Endothelial cell of umbilical vein (primary cell): ENCODE data around the gene ACAT1.

Experiments
- CTCF ChIP-seq, 2 donors: IDR thresholded peaks; 1 replicate in 1 of 2; 2 replicates in 1 of 2; pipeline ENCODE4 v1.5.1; 2011; ENCODE audit warnings: low read length in 2 of 2, mild to moderate bottlenecking in 2 of 2, moderate library complexity in 2 of 2, control low read depth in 1 of 2, inconsistent platforms in 1 of 2, low read depth in 1 of 2; ENCODE audit not compliant: insufficient read depth in 1 of 2; ENCODE audit errors: extremely low read depth in 1 of 2
- EZH2 ChIP-seq: IDR thresholded peaks from 2 replicates; pipeline ENCODE4 v1.6.1; 2012; ENCODE audit warnings: borderline replicate concordance, low read depth, mild to moderate bottlenecking, moderate library complexity, low read length, inconsistent platforms; ENCODE audit not compliant: severe bottlenecking
- FOS ChIP-seq: IDR thresholded peaks from 2 replicates; pipeline ENCODE4 v1.6.1; 2011; ENCODE audit warnings: mild to moderate bottlenecking, low read length, moderate library complexity, borderline replicate concordance; ENCODE audit not compliant: insufficient read depth
- GATA2 ChIP-seq: IDR thresholded peaks from 2 replicates; pipeline ENCODE4 v1.7.0; 2011; ENCODE audit warnings: low read depth, mild to moderate bottlenecking, moderate library complexity, mixed read lengths, low read length; ENCODE audit not compliant: insufficient read length, insufficient read depth
- JUN ChIP-seq: IDR thresholded peaks from 2 replicates; pipeline ENCODE4 v1.6.1; 2011; ENCODE audit warnings: borderline replicate concordance, low read depth; ENCODE audit not compliant: insufficient read length, insufficient read depth
- MAX ChIP-seq: IDR thresholded peaks from 2 replicates; pipeline ENCODE4 v1.6.1; 2011; ENCODE audit not compliant: insufficient read depth, insufficient read length
- MYC ChIP-seq: IDR thresholded peaks from one replicate; pipeline ENCODE4 v1.6.1; 2011; ENCODE audit warnings: mild to moderate bottlenecking, low read depth, low read length
- POLR2A ChIP-seq: IDR thresholded peaks from 2 replicates; pipeline ENCODE4 v1.6.1; 2012; ENCODE audit warnings: low read depth, mild to moderate bottlenecking, control low read depth, low read length
- POLR2AphosphoS5 ChIP-seq: IDR thresholded peaks from 2 replicates; pipeline ENCODE4 v1.6.1; 2012; ENCODE audit warnings: low read depth, mild to moderate bottlenecking, control low read depth, low read length, moderate library complexity; ENCODE audit not compliant: insufficient read depth

GRCh38 chr11:108084811-108085210, 36.6 kb upstream of the ACAT1 start:
- TF ChIP-seq CTCF (IDR thresholded peaks at IDR 0.05; ENCODE audit: extremely low read depth in 1 of 2, insufficient read depth in 1 of 2, low read depth in 1 of 2, low read length in 2 of 2) = no peak
- TF ChIP-seq MYC = no peak
- no peak for TF ChIP-seq POLR2A
- no peak for TF ChIP-seq MAX
- TF ChIP-seq EZH2 = no peak
- no peak for TF ChIP-seq GATA2
- no peak for TF ChIP-seq POLR2AphosphoS5
- no peak for TF ChIP-seq JUN
- TF ChIP-seq FOS = no peak
